WERI-Rb-1 (cell line): ENCODE data around the gene FSHR.

ENCODE experiments used
- DNase-seq: peaks from one replicate; pipeline ENCODE4 v3.0.0-alpha.2; 2020
- H3K27ac ChIP-seq: fragments of 250-450 bp; sonication (Bioruptor Pico); 2 replicates; pipeline ENCODE4 v1.5.1; 2020; ENCODE audit warnings: mild to moderate bottlenecking, moderate library complexity
- H3K27me3 ChIP-seq: fragments of 250-450 bp; sonication (Bioruptor Pico); 2 replicates; pipeline ENCODE4 v1.5.1; 2021; ENCODE audit warnings: mild to moderate bottlenecking, low read depth, moderate library complexity; ENCODE audit not compliant: insufficient read depth, severe bottlenecking
- H3K36me3 ChIP-seq: fragments of 250-450 bp; sonication (Bioruptor Pico); 2 replicates; pipeline ENCODE4 v1.5.1; 2020; ENCODE audit warnings: mild to moderate bottlenecking, moderate library complexity
- H3K4me3 ChIP-seq: 2 replicates; pipeline ENCODE4 v1.5.1; 2011; ENCODE audit warnings: low read depth, mild to moderate bottlenecking, control low read depth, low read length
- H3K9me3 ChIP-seq: fragments of 250-450 bp; sonication (Bioruptor Pico); 2 replicates; pipeline ENCODE4 v1.5.1; 2021; ENCODE audit warnings: mild to moderate bottlenecking, moderate library complexity; ENCODE audit not compliant: severe bottlenecking
- TF ChIP-seq, protein P1 (sequence below): IDR thresholded peaks from 2 replicates; pipeline ENCODE4 v1.5.1; 2011; ENCODE audit warnings: low read depth, mild to moderate bottlenecking, control low read depth, inconsistent platforms, low read length

Gene FSHR

DNA sequence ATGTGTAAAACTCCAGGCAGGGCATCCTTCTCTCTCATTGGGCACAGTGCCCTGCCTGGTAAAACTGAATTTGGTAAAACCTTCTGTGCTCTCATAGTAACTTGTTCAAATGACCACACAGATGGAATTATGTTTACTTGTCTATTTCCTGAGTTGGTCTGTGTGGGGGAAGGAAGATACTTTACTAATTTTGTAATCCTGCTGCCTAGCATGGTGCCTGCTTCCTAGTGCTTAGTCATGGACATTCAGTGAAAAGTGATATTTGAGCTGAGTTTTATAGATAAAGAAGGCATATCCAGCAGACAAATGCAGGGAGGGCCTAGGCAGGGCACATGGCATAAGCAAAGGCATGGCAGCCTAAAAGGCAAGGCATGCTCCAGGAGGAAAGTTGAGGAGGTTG is 199.4 kb downstream of the FSHR start:
- no peaks in the 10 kb centered on the region for H3K9me3 ChIP-seq
- H3K27ac ChIP-seq, result no peak overlapping the region
- TF ChIP-seq, protein P1, sequence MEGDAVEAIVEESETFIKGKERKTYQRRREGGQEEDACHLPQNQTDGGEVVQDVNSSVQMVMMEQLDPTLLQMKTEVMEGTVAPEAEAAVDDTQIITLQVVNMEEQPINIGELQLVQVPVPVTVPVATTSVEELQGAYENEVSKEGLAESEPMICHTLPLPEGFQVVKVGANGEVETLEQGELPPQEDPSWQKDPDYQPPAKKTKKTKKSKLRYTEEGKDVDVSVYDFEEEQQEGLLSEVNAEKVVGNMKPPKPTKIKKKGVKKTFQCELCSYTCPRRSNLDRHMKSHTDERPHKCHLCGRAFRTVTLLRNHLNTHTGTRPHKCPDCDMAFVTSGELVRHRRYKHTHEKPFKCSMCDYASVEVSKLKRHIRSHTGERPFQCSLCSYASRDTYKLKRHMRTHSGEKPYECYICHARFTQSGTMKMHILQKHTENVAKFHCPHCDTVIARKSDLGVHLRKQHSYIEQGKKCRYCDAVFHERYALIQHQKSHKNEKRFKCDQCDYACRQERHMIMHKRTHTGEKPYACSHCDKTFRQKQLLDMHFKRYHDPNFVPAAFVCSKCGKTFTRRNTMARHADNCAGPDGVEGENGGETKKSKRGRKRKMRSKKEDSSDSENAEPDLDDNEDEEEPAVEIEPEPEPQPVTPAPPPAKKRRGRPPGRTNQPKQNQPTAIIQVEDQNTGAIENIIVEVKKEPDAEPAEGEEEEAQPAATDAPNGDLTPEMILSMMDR, result no peak
- no peaks in the 10 kb centered on the region for H3K27me3 ChIP-seq
- H3K4me3 ChIP-seq, result no peak overlapping the region
- DNase-seq, result no peak
- no peaks in the 10 kb centered on the region for H3K36me3 ChIP-seq

DNA sequence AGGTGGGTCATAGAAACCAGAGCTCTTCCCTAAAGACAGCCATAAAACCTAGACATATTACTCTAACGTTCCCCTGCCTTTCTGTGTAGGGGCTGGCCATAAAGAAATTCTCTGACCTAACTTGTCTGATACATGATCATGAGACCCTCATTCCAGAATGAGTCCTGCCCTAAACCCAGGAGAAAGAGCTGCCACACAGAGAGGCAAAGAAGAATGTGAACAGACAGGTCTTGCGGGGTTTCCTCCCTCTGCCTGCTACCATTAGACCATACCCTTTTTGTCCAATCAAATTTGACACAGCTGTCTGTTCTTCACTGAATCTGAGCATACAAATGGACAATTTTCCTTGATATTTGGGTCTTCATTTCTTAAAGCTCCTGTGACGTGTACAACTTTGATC is 200.0 kb downstream of the FSHR start:
- Histone ChIP-seq H3K36me3 (no peaks in the 10 kb centered on the region), H3K4me3 (no peak overlapping the region), H3K9me3 (no peaks in the 10 kb centered on the region), H3K27me3 (no peaks in the 10 kb centered on the region), H3K27ac (no peak overlapping the region)
- TF ChIP-seq, protein P1, result no peak
- no peak for DNase-seq

DNA sequence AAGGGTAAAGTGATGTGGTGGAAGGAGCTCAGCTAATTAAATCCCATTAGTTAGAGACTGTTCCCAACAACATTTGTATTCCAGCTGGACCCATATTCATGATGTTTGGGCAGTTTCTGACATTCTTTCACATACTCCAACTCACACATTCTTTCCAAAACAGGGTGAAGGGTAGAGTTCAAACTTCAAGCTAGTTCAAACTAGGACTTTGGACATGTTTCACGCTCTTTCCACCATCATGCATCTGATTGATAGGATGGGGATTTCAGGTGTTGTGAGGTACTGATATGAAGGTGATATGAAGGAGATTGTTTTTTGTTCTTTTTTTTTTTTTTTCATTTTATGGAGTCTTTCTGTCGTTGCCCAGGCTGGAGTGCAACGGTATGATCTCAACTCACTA is 201.7 kb downstream of the FSHR start:
- Histone ChIP-seq H3K9me3 (no peaks in the 10 kb centered on the region), H3K27ac (no peak overlapping the region), H3K36me3 (no peaks in the 10 kb centered on the region), H3K4me3 (no peak overlapping the region), H3K27me3 (no peaks in the 10 kb centered on the region)
- DNase-seq, result no peak
- TF ChIP-seq, protein P1, result no peak

DNA sequence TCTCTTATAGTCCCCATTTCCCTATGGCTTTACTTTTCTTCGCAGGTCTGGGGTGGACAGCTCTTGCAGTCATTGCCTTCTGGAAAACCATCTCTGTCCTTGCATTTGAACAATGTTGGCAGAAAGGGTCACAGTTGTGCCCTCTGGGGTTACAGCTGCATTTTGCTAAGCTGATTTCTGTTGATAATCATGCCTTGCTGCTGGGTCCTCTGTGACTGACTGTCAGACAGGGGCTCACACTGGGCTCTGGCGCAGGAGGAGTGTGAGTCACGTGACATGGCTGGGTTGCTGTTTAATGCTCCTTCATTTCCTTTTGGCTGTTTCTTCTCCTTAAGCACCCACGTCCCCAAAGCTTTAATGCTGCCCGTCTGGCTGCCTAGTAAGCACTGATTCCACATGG is 202.2 kb downstream of the FSHR start:
- H3K4me3 ChIP-seq, result no peak overlapping the region
- TF ChIP-seq, protein P1, result no peak
- H3K27ac ChIP-seq, result no peak overlapping the region
- H3K9me3 ChIP-seq, result no peaks in the 10 kb centered on the region
- no peaks in the 10 kb centered on the region for H3K36me3 ChIP-seq
- peak; percentile 27 for DNase-seq
- no peaks in the 10 kb centered on the region for H3K27me3 ChIP-seq

DNA sequence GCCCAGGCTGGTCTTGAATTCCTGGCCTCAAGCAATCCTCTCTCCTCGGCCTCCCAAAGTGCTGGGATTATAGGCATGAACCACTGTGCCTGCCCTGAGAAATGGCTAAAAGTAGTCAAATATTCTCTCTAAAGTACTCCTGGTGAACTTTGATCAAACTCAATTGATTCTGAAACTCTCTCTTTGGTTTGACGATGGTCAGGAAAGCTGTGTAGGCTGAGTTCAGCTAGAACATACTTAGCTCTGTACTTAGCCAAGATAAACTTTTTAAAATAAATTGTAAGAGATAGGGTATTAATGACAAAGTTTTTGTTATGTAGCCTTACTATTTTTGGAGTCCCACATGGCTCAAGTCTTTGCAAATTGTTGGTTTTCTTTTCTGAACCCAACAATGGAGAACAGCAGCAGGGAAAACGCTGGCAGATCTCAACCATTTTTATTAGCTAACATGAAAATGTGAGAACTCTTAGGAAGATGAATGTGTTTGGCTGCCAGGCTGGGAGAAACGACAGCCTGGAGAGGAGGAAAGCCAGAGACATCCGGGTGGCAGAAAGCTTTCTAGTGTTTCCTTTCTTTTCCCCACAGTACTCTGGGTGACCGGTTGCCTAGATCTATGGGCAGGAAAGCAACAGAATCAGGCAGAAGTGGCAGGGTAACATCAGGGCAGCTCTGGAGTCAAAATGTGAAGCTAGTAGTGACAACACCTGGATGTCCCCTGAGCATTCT is 205.8 kb downstream of the FSHR start:
- H3K27me3 ChIP-seq, result no peaks in the 10 kb centered on the region
- DNase-seq, result no peak
- TF ChIP-seq, protein P1, result no peak
- H3K4me3 ChIP-seq, result no peak overlapping the region
- H3K36me3 ChIP-seq, result no peaks in the 10 kb centered on the region
- H3K9me3 ChIP-seq, result no peaks in the 10 kb centered on the region
- no peak overlapping the region for H3K27ac ChIP-seq
